ENCODE results near the gene MARVELD2.
"Not testable (repeated sequence)": the region's sequence is repeated elsewhere in the genome, so short reads cannot be mapped to it uniquely, and the experiment has no call there.

GRCh38 chr5:69455428-69455988 lies 40.6 kb downstream of the MARVELD2 start:
- not testable (repeated sequence) for TF ChIP-seq CTCF, POLR2A, POLR2AphosphoS5, EP300 (IDR thresholded peaks at IDR 0.05)
